HepG2 (cell line): Measurements from ENCODE around the gene DCAF8. TPM values are rescaled to one million over a fixed set of nuclear protein-coding genes. Genes with fewer than 3 reads are reported as not detected.
A peak's percentile ranks its signal among the peaks of the same experiment; 100 is the strongest.

ENCODE experiments used
- ATAC-seq: fragments of 200-7000 bp; cut with Tn5 transposase; 3 replicates; pipeline ENCODE4 v1.9.1; 2020; ENCODE audit warnings: mild to moderate bottlenecking, moderate library complexity
- BruUV-seq: library from RNA; stranded (reverse); fragments of 400-500 nt; replicated peaks from 2 replicates; lab custom pipeline; 2021; lab: Mats Ljungman, UMichigan
- CTCF ChIA-PET: fragments of 300-600 bp; formaldehyde crosslinking; extraction: SDS; loops from one replicate; lab custom pipeline; 2021; ENCODE audit warnings: low total read pairs, inconsistent platforms, low intra/inter-chr PET ratio; lab: Yijun Ruan, JAX
- POLR2A ChIA-PET: fragments of 350-600 bp; sonication (Branson Sonifier 250); formaldehyde crosslinking; loops from one replicate; lab custom pipeline; 2020; ENCODE audit warnings: antibody characterized with exemption, inconsistent platforms; lab: Yijun Ruan, JAX
- DNase-seq: peaks from one replicate; pipeline ENCODE4 v3.0.0-alpha.2; 2015; ENCODE audit warnings: low spot score
- FAIRE-seq: peaks from 3 replicates; lab custom pipeline; 2011; peaks lifted over from hg19 to GRCh38; lab: Jason Lieb, UNC
- H2AFZ ChIP-seq: one replicate; pipeline ENCODE4 v1.6.1; 2011; ENCODE audit warnings: low read length, inconsistent platforms
- H3K27ac ChIP-seq: fragments of 300-600 bp; 3 replicates; pipeline ENCODE4 v1.8.0; 2011; ENCODE audit warnings: mixed run types, mild to moderate bottlenecking, mixed read lengths, low read length, inconsistent platforms; ENCODE audit not compliant: insufficient read depth; ENCODE audit errors: extremely low read length
- H3K27me3 ChIP-seq, 2 experiments: fragments of 200-600 bp in 1 of 2; 2 replicates in 1 of 2; 3 replicates in 1 of 2; pipeline versions ENCODE4 v1.6.0 to v1.8.0; 2011; ENCODE audit warnings: low read length in 2 of 2, mild to moderate bottlenecking in 2 of 2, moderate library complexity in 2 of 2, inconsistent platforms in 1 of 2; ENCODE audit not compliant: insufficient read depth in 2 of 2, control insufficient read depth in 1 of 2
- H3K36me3 ChIP-seq, 2 experiments: fragments of 200-600 bp in 1 of 2; replicated peaks in 1 of 2; 2 replicates in 1 of 2; 3 replicates in 1 of 2; pipeline versions ENCODE4 v1.5.1 to v1.8.0; 2011; ENCODE audit warnings: low read length in 2 of 2, inconsistent platforms in 1 of 2; ENCODE audit not compliant: insufficient read depth in 2 of 2, control insufficient read depth in 1 of 2
- H3K4me1 ChIP-seq: 2 replicates; pipeline ENCODE4 v1.5.1; 2012; ENCODE audit warnings: low read length, inconsistent platforms; ENCODE audit not compliant: insufficient read depth
- H3K4me2 ChIP-seq: 2 replicates; pipeline ENCODE4 v1.6.0; 2011; ENCODE audit warnings: low read depth, low read length, inconsistent platforms
- H3K4me3 ChIP-seq, 3 experiments: fragments of 200-600 bp in 1 of 3; sonication (generic), shearing (Covaris generic) in 1 of 3; replicated peaks in 1 of 3; 2 replicates each; pipeline ENCODE4 v1.5.1; 2011 to 2016; ENCODE audit warnings: low read length in 3 of 3, inconsistent platforms in 2 of 3, low read depth in 2 of 3, mild to moderate bottlenecking in 2 of 3, control low read depth in 1 of 3, mixed read lengths in 1 of 3; ENCODE audit not compliant: insufficient read depth in 1 of 3
- H3K79me2 ChIP-seq: one replicate; pipeline ENCODE4 v1.6.1; 2011; ENCODE audit warnings: low read length, inconsistent platforms; ENCODE audit not compliant: insufficient read depth
- H3K9ac ChIP-seq: 2 replicates; pipeline ENCODE4 v1.6.0; 2011; ENCODE audit warnings: mild to moderate bottlenecking, low read depth, low read length, inconsistent platforms; ENCODE audit not compliant: insufficient read depth
- H3K9me3 ChIP-seq: 2 replicates; pipeline ENCODE4 v1.5.1; 2012; ENCODE audit warnings: mild to moderate bottlenecking, low read length
- H4K20me1 ChIP-seq: 2 replicates; pipeline ENCODE4 v1.6.0; 2011; ENCODE audit warnings: inconsistent platforms, mild to moderate bottlenecking, low read length, moderate library complexity; ENCODE audit not compliant: insufficient read depth
- WGBS: methylation state at CpG from one replicate; pipeline ENCODE4 v1.1.6; 2017; ENCODE audit warnings: low lambda C conversion rate; 5-methylcytosine and 5-hydroxymethylcytosine counted together
- in situ Hi-C: cut with HindIII; loops from 2 replicates; pipeline ENCODE4 v1.10.0; 2017; ENCODE audit warnings: low pct_unique_long_range_greater_than_20kb; ENCODE audit not compliant: extremely low pct_ligation_motif_present
- intact Hi-C: fragments of 100-400 bp; cut with micrococcal nuclease; formaldehyde crosslinking; loops from one replicate; pipeline ENCODE4 v1.10.0; 2022; ENCODE audit not compliant: unreplicated experiment
- polyA plus RNA-seq, 8 experiments: library from polyadenylated mRNA; depleted of rRNA in 3 of 8; stranded (reverse) in 7 of 8; unstranded in 1 of 8; fragments of >200 nt; fragmentation: Illumina TruSeq in 4 of 8; extraction: Trizol in 4 of 8; gene quantifications; 2 replicates each; pipeline versions ENCODE4 v1.2.1 to v1.2.3, GENCODE V29; 2011 to 2016; ENCODE audit warnings: low read depth in 4 of 8, missing spikeins in 1 of 8, mixed read lengths in 1 of 8; ENCODE audit not compliant: insufficient read depth in 1 of 8
- total RNA-seq, 5 experiments: library from RNA; depleted of rRNA; stranded (reverse); fragments of >200 nt; fragmentation: Illumina TruSeq; extraction: Trizol; gene quantifications; 2 replicates each; pipeline ENCODE4 v1.2.3, GENCODE V29; 2016; ENCODE audit warnings: low read depth in 1 of 5
- TF ChIP-seq, protein P1 (sequence below), 2 experiments: fragments of 450-650 bp in 1 of 2; sonication (generic) in 1 of 2; formaldehyde crosslinking in 1 of 2; IDR thresholded peaks; 2 replicates each; pipeline versions ENCODE4 v1.6.1 to v1.8.0; 2016 to 2022; ENCODE audit warnings: antibody characterized with exemption in 1 of 2, mild to moderate bottlenecking in 1 of 2, missing genetic modification reagents in 1 of 2
- TF ChIP-seq, protein P2 (sequence below): sonication (generic); formaldehyde crosslinking; IDR thresholded peaks from 2 replicates; pipeline ENCODE4 v1.4.0; 2020; ENCODE audit warnings: missing genetic modification reagents

DCAF8 gene
- total and polyA plus RNA-seq, 2 of the 13 experiments (the other 11 are each of a cell fraction or from before 2014, with no cell fraction given): 73.4 to 79.8 TPM

DNA sequence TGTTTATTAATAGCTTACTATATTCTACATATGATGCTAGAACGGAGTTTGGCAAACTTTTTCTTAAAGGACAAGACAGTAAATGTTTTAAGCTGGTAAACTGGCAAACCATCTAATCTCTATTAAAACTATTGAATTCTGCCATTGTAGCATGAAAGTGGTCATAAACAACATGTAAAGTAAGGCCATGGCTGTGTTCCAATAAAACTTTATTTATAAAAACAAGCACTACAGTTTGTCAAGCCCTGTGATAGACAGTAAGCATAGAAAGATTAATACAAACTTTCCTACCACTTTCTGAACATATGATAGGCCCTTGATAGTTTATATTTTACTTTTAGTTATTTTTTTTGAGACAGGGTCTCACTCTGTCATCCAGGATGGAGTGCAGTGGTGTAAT lies 34.8 kb downstream of the DCAF8 start:
- in situ Hi-C loops: no loop called here
- ChIA-PET CTCF (no interaction called here), POLR2A (interaction anchor here (1.4 to 1.6 kb wide), 2 partner anchors 35 to 129 kb away, joined by 3 read pairs; partner anchors contain the start of gene DCAF8)
- Histone ChIP-seq H3K9ac (no peak overlapping the region), H4K20me1 (no peaks in the 10 kb centered on the region), H3K79me2 (no peaks in the 10 kb centered on the region), H3K36me3 (peaks cover 38 to 95% of the 10 kb centered on the region in 2 experiments), H3K4me2 (no peak overlapping the region), H3K27ac (no peak overlapping the region), H3K4me1 (no peaks in the 10 kb centered on the region), H3K9me3 (no peaks in the 10 kb centered on the region), H3K27me3 (no peaks in the 10 kb centered on the region), H3K4me3 (no peak overlapping the region), H2AFZ (no peak overlapping the region)
- TF ChIP-seq, protein P1, sequence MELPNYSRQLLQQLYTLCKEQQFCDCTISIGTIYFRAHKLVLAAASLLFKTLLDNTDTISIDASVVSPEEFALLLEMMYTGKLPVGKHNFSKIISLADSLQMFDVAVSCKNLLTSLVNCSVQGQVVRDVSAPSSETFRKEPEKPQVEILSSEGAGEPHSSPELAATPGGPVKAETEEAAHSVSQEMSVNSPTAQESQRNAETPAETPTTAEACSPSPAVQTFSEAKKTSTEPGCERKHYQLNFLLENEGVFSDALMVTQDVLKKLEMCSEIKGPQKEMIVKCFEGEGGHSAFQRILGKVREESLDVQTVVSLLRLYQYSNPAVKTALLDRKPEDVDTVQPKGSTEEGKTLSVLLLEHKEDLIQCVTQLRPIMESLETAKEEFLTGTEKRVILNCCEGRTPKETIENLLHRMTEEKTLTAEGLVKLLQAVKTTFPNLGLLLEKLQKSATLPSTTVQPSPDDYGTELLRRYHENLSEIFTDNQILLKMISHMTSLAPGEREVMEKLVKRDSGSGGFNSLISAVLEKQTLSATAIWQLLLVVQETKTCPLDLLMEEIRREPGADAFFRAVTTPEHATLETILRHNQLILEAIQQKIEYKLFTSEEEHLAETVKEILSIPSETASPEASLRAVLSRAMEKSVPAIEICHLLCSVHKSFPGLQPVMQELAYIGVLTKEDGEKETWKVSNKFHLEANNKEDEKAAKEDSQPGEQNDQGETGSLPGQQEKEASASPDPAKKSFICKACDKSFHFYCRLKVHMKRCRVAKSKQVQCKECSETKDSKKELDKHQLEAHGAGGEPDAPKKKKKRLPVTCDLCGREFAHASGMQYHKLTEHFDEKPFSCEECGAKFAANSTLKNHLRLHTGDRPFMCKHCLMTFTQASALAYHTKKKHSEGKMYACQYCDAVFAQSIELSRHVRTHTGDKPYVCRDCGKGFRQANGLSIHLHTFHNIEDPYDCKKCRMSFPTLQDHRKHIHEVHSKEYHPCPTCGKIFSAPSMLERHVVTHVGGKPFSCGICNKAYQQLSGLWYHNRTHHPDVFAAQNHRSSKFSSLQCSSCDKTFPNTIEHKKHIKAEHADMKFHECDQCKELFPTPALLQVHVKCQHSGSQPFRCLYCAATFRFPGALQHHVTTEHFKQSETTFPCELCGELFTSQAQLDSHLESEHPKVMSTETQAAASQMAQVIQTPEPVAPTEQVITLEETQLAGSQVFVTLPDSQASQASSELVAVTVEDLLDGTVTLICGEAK (IDR thresholded peaks at IDR 0.05): peak; percentile 65
- TF ChIP-seq, protein P1 (CRISPR knock-in tag; IDR thresholded peaks at IDR 0.05): peak; percentile 91; the same call in 1 of the 2 replicates
- TF ChIP-seq, protein P2, sequence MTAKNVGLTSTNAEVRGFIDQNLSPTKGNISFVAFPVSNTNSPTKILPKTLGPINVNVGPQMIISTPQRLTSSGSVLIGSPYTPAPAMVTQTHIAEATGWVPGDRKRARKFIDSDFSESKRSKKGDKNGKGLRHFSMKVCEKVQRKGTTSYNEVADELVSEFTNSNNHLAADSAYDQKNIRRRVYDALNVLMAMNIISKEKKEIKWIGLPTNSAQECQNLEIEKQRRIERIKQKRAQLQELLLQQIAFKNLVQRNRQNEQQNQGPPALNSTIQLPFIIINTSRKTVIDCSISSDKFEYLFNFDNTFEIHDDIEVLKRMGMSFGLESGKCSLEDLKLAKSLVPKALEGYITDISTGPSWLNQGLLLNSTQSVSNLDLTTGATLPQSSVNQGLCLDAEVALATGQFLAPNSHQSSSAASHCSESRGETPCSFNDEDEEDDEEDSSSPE (CRISPR knock-in tag): no peak
- no TSS peak for BruUV-seq
- 86% methylated on average over 1 of the region's 1 CpG for WGBS
- FAIRE-seq (no peak), ATAC-seq (no peak), DNase-seq (no peak)
- intact Hi-C loops: no loop called here
